Measurements from ENCODE around the gene DDX31.

DDX31 gene

DNA sequence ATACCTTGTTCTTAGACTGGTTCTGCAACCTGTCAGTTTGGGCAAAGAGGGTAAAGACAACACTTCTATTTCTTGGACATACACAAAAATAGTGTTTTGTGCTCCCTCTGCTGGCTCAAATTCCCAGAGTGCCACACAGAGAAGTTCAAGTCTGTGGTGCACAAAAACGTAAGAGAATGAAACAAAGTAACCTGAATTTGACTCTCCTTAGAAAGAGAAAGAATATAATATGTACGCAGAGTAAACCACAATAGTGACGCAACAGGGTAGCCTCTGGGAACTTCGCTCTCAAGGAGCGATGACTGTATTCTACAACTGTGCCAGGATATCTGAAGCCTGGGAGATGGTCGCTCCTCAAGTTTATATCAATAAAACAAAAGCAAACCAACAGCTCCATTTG, 18.5 kb downstream of the DDX31 start:
- TF ChIP-seq, protein P1, sequence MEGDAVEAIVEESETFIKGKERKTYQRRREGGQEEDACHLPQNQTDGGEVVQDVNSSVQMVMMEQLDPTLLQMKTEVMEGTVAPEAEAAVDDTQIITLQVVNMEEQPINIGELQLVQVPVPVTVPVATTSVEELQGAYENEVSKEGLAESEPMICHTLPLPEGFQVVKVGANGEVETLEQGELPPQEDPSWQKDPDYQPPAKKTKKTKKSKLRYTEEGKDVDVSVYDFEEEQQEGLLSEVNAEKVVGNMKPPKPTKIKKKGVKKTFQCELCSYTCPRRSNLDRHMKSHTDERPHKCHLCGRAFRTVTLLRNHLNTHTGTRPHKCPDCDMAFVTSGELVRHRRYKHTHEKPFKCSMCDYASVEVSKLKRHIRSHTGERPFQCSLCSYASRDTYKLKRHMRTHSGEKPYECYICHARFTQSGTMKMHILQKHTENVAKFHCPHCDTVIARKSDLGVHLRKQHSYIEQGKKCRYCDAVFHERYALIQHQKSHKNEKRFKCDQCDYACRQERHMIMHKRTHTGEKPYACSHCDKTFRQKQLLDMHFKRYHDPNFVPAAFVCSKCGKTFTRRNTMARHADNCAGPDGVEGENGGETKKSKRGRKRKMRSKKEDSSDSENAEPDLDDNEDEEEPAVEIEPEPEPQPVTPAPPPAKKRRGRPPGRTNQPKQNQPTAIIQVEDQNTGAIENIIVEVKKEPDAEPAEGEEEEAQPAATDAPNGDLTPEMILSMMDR (IDR thresholded peaks at IDR 0.05; ENCODE audit: borderline replicate concordance, control extremely low read depth, extremely low read depth, insufficient read depth, missing control alignments), result peak; percentile 10
- in situ Hi-C loops (cut with MboI; ENCODE audit: low sequenced_read_pairs, unreplicated experiment), result no loop called here
- no peak for DNase-seq (ENCODE audit: low spot score)

DNA sequence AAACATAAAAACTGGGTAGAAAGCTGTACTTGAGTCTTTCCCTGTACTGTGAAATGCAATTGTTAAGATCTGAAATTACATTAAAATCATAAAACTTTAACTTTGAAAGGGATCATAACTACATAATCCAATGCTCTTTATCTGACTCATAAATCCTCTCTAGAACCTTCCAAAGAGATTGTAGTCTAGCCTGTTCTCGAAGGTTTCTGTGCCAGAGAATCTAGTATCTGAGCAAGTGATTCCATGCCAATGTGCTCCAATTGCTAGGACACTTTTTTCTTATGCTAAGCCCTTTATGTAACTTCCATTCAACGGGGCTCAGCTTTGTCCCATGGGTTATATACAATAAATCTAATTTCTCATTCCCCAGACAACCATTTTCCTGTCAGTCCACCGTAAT, 21.1 kb downstream of the DDX31 start:
- TF ChIP-seq, protein P1 (IDR thresholded peaks at IDR 0.05; ENCODE audit: borderline replicate concordance, control extremely low read depth, extremely low read depth, insufficient read depth, missing control alignments), result no peak
- in situ Hi-C loops (cut with MboI; ENCODE audit: low sequenced_read_pairs, unreplicated experiment), result no loop called here
- DNase-seq (ENCODE audit: low spot score), result no peak

DNA sequence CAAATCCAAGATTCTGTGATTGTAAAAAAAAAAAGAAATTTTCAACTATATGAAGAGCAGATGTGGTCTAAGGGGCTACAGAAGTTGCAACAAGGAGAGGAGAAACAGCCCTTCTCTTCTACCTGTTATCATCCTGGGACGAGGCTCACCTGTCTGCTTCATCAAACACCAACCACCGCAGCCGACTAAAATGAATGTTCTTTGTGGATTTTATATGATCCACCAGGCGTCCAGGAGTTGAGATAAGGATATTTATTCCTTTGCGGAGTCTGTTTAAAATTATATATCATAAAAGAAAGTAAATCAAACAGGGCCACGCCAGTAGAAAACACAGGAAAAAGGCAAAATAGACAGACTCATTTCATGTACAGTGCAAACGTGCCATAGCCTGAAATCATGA, 21.5 kb downstream of the DDX31 start:
- DNase-seq (ENCODE audit: low spot score), result no peak
- TF ChIP-seq, protein P1 (IDR thresholded peaks at IDR 0.05; ENCODE audit: borderline replicate concordance, control extremely low read depth, extremely low read depth, insufficient read depth, missing control alignments), result no peak
- in situ Hi-C loops (cut with MboI; ENCODE audit: low sequenced_read_pairs, unreplicated experiment), result no loop called here

DNA sequence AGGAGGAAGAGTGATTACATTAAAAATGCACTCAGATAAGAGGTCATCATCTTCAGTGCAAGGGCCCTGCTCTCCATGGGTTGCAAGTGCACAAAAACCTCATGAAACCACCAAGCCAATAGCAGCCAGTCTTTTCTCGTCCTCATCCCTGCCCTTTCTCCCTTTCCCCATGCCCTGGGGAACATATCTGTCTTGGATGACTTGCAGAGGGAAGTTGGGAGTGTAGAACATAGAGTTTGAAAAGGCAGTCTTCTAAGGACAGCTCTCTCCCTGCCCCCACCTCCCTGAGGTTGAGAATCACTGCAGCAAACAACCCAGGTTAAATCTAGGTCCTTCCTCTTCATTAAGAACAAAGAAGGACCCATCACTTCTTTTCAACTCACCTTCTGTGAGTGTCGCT, 22.0 kb downstream of the DDX31 start:
- no peak for DNase-seq (ENCODE audit: low spot score)
- in situ Hi-C loops (cut with MboI; ENCODE audit: low sequenced_read_pairs, unreplicated experiment), result no loop called here
- TF ChIP-seq, protein P1 (IDR thresholded peaks at IDR 0.05; ENCODE audit: borderline replicate concordance, control extremely low read depth, extremely low read depth, insufficient read depth, missing control alignments), result no peak

DNA sequence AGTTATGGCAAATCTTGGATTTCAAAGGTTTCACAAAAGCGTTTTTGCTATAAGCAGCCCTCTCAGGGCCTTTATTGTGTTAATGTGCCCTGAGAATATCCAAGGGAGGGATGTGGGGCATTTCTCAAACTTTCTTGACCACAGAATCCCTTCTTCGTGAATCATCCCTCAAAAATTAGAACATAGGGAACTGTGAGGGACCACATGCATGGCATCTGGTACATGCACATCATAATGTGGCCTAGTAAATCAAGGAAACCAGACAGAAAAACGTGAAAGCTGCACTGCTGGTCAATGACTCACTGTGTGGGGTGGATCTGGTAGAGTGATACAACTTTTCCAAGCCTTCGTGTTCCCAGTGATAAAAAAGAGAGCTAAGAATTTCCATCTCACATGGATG, 22.4 kb downstream of the DDX31 start:
- TF ChIP-seq, protein P1 (IDR thresholded peaks at IDR 0.05; ENCODE audit: borderline replicate concordance, control extremely low read depth, extremely low read depth, insufficient read depth, missing control alignments), result no peak
- no peak for DNase-seq (ENCODE audit: low spot score)
- in situ Hi-C loops (cut with MboI; ENCODE audit: low sequenced_read_pairs, unreplicated experiment), result no loop called here

DNA sequence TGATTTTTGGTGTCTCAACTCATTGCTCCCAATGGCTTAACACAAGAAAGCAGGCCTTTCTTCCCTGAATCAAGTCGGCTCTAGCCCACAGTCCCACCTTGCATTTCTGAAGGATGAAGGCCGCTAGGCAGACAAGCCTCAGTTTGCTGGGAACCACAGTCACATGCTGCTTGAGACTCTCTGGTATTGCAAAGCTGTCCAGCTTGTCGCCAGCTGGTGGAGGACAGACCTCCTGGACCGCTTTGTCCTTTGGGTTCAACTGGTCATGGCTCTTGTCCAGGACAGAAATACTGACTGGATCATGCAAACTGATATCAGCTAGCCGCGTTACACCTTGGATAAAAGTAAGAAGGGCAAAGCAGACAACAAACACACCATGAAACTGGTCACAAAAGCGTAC, 23.1 kb downstream of the DDX31 start:
- no peak for DNase-seq (ENCODE audit: low spot score)
- TF ChIP-seq, protein P1 (IDR thresholded peaks at IDR 0.05; ENCODE audit: borderline replicate concordance, control extremely low read depth, extremely low read depth, insufficient read depth, missing control alignments), result no peak
- in situ Hi-C loops (cut with MboI; ENCODE audit: low sequenced_read_pairs, unreplicated experiment), result no loop called here

DNA sequence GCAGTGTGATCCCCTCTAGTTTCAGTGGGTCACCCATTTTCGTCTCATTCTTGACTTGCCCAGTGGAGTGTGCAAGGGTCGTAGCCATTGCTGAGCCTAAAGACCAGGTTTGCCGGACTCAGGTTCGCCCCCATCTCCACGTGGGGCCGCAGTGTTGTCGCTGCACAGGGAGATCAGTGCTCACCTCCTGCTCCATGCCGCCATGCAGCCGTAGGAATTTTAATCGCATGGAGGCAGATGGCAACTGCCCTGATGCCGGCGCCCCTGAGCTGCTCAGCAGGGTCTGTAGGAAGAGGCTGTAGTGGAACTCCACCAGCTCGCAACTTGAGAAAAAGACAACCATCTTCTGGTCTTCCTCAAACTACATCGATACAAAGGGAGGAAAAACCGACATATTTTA, 24.1 kb downstream of the DDX31 start:
- no peak for DNase-seq (ENCODE audit: low spot score)
- in situ Hi-C loops (cut with MboI; ENCODE audit: low sequenced_read_pairs, unreplicated experiment), result no loop called here
- TF ChIP-seq, protein P1 (IDR thresholded peaks at IDR 0.05; ENCODE audit: borderline replicate concordance, control extremely low read depth, extremely low read depth, insufficient read depth, missing control alignments), result no peak
